Measurements from ENCODE around the gene PSMD6.

Gene PSMD6

GRCh38 chr3:64011685-64012084 lies 11.6 kb downstream of the PSMD6 start:
- no peak for DNase-seq
- no peak overlapping the region for H3K4me3 ChIP-seq (ENCODE audit: low read depth, low read length)
- H3K9me3 ChIP-seq: no peaks in the 10 kb centered on the region
- no peaks in the 10 kb centered on the region for H3K4me1 ChIP-seq
- no peak for TF ChIP-seq CTCF (IDR thresholded peaks at IDR 0.05; ENCODE audit: low read depth, low read length)
- no peaks in the 10 kb centered on the region for H3K27me3 ChIP-seq
- peaks cover 88% of the 10 kb centered on the region for H3K36me3 ChIP-seq

GRCh38 chr3:64010199-64010598 lies 13.1 kb downstream of the PSMD6 start:
- DNase-seq: no peak
- no peak for TF ChIP-seq CTCF (IDR thresholded peaks at IDR 0.05; ENCODE audit: low read depth, low read length)
- Histone ChIP-seq H3K9me3 (no peaks in the 10 kb centered on the region), H3K4me3 (ENCODE audit: low read depth, low read length) (no peak overlapping the region), H3K4me1 (no peaks in the 10 kb centered on the region), H3K36me3 (peaks cover 87% of the 10 kb centered on the region), H3K27me3 (no peaks in the 10 kb centered on the region)

GRCh38 chr3:64009528-64009927 lies 13.8 kb downstream of the PSMD6 start:
- DNase-seq: no peak
- no peaks in the 10 kb centered on the region for H3K27me3 ChIP-seq
- H3K4me3 ChIP-seq (ENCODE audit: low read depth, low read length): no peak overlapping the region
- no peaks in the 10 kb centered on the region for H3K4me1 ChIP-seq
- peaks cover 81% of the 10 kb centered on the region for H3K36me3 ChIP-seq
- no peak for TF ChIP-seq CTCF (IDR thresholded peaks at IDR 0.05; ENCODE audit: low read depth, low read length)
- no peaks in the 10 kb centered on the region for H3K9me3 ChIP-seq

- Histone ChIP-seq H3K4me1 (no peaks in the 10 kb centered on the region), H3K27me3 (no peaks in the 10 kb centered on the region), H3K36me3 (peaks cover 78% of the 10 kb centered on the region), H3K4me3 (ENCODE audit: low read depth, low read length) (no peak overlapping the region), H3K9me3 (no peaks in the 10 kb centered on the region)
- no peak for TF ChIP-seq CTCF (IDR thresholded peaks at IDR 0.05; ENCODE audit: low read depth, low read length)
- no peak for DNase-seq
Measured at GRCh38 chr3:64008487-64009351, 14.6 kb downstream of the PSMD6 start.

GRCh38 chr3:64008017-64008416 lies 15.3 kb downstream of the PSMD6 start:
- H3K4me1 ChIP-seq: no peaks in the 10 kb centered on the region
- no peak for DNase-seq
- no peak overlapping the region for H3K4me3 ChIP-seq (ENCODE audit: low read depth, low read length)
- no peaks in the 10 kb centered on the region for H3K9me3 ChIP-seq
- no peak for TF ChIP-seq CTCF (IDR thresholded peaks at IDR 0.05; ENCODE audit: low read depth, low read length)
- peaks cover 71% of the 10 kb centered on the region for H3K36me3 ChIP-seq
- H3K27me3 ChIP-seq: no peaks in the 10 kb centered on the region

- Histone ChIP-seq H3K9me3 (no peaks in the 10 kb centered on the region), H3K36me3 (peaks cover 38% of the 10 kb centered on the region), H3K4me3 (ENCODE audit: low read depth, low read length) (no peak overlapping the region), H3K4me1 (no peaks in the 10 kb centered on the region), H3K27me3 (no peaks in the 10 kb centered on the region)
- no peak for DNase-seq
- TF ChIP-seq CTCF (IDR thresholded peaks at IDR 0.05; ENCODE audit: low read depth, low read length): no peak
Measured at GRCh38 chr3:64003589-64003988, 19.7 kb downstream of the PSMD6 start.
